Neural cell (in vitro differentiated cells): Measurements from ENCODE around the gene UBE2N. TPM values are rescaled to one million over a fixed set of nuclear protein-coding genes. Genes with fewer than 3 reads are reported as not detected.

Experiments used
- H2AFZ ChIP-seq: fragments of 200-600, 300-800 bp; sonication (generic), shearing (Covaris generic); 2 replicates; pipeline ENCODE4 v1.6.0; 2014; ENCODE audit warnings: low read depth, mild to moderate bottlenecking, antibody characterized with exemption, low read length, moderate library complexity
- H3F3A ChIP-seq: fragments of 200-600 bp; shearing (Covaris generic); 2 replicates; pipeline ENCODE4 v1.6.1; 2016; ENCODE audit warnings: mild to moderate bottlenecking, moderate library complexity, mixed read lengths, antibody characterized with exemption, low read length; ENCODE audit not compliant: insufficient read depth, poor library complexity, severe bottlenecking
- H3K27ac ChIP-seq: fragments of 200-600, 300-800 bp; sonication (generic), shearing (Covaris generic); 2 replicates; pipeline ENCODE4 v1.5.1; 2014; ENCODE audit warnings: mild to moderate bottlenecking, low read length, moderate library complexity
- H3K27me3 ChIP-seq: fragments of 300-800, 200-600 bp; sonication (generic), shearing (Covaris generic); 2 replicates; pipeline ENCODE4 v1.6.0; 2014; ENCODE audit warnings: mild to moderate bottlenecking, low read depth, low read length, moderate library complexity; ENCODE audit not compliant: insufficient read depth
- H3K36me3 ChIP-seq: fragments of 300-800, 200-600 bp; sonication (generic), shearing (Covaris generic); 2 replicates; pipeline ENCODE4 v1.5.1; 2014; ENCODE audit warnings: mild to moderate bottlenecking, antibody characterized with exemption, low read length, moderate library complexity; ENCODE audit not compliant: insufficient read depth
- H3K4me2 ChIP-seq: fragments of 300-800, 200-600 bp; sonication (generic), shearing (Covaris generic); 2 replicates; pipeline ENCODE4 v1.6.0; 2014; ENCODE audit warnings: mild to moderate bottlenecking, low read length
- H3K4me3 ChIP-seq: fragments of 300-800, 200-600 bp; sonication (generic), shearing (Covaris generic); 2 replicates; pipeline ENCODE4 v1.5.1; 2014; ENCODE audit warnings: mild to moderate bottlenecking, low read length, moderate library complexity
- H3K79me2 ChIP-seq: fragments of 200-600 bp; shearing (Covaris generic); replicated peaks from 2 replicates; pipeline ENCODE4 v1.6.0; 2014; ENCODE audit warnings: mild to moderate bottlenecking, low read length, moderate library complexity; ENCODE audit not compliant: insufficient read depth
- H3K9ac ChIP-seq: fragments of 300-800, 200-600 bp; sonication (generic), shearing (Covaris generic); 2 replicates; pipeline ENCODE4 v1.6.1; 2016; ENCODE audit warnings: mild to moderate bottlenecking, low read length, mixed read lengths
- H3K9me2 ChIP-seq: fragments of 200-600 bp; shearing (Covaris generic); 2 replicates; pipeline ENCODE4 v1.6.1; 2016; ENCODE audit warnings: mild to moderate bottlenecking, low read length, mixed read lengths; ENCODE audit not compliant: insufficient read depth
- H3K9me3 ChIP-seq: fragments of 200-600, 300-800 bp; sonication (generic), shearing (Covaris generic); 2 replicates; pipeline ENCODE4 v1.6.1; 2016; ENCODE audit warnings: mild to moderate bottlenecking, mixed run types, low read length, moderate library complexity, mixed read lengths
- H4K20me1 ChIP-seq: fragments of 200-600 bp; shearing (Covaris generic); 2 replicates; pipeline ENCODE4 v1.6.1; 2016; ENCODE audit warnings: mild to moderate bottlenecking, mixed run types; ENCODE audit not compliant: insufficient read depth
- EP300 ChIP-seq: fragments of 450-650 bp; conservative IDR thresholded peaks from 2 replicates; pipeline ENCODE4 v1.6.1; 2014; ENCODE audit warnings: antibody characterized with exemption, mild to moderate bottlenecking, moderate library complexity; ENCODE audit not compliant: poor library complexity, severe bottlenecking
- EZH2 ChIP-seq: fragments of 200-600, 300-800 bp; shearing (Covaris generic), sonication (generic); IDR thresholded peaks from 2 replicates; pipeline ENCODE4 v1.6.1; 2014; ENCODE audit warnings: antibody characterized with exemption, low read length, borderline replicate concordance, mild to moderate bottlenecking; ENCODE audit not compliant: insufficient read depth, poor library complexity, severe bottlenecking
- MXI1 ChIP-seq: fragments of 450-650 bp; conservative IDR thresholded peaks from 2 replicates; pipeline ENCODE4 v1.6.1; 2014; ENCODE audit warnings: antibody characterized with exemption, mild to moderate bottlenecking; ENCODE audit not compliant: poor library complexity, severe bottlenecking
- POLR2AphosphoS5 ChIP-seq: IDR thresholded peaks from 2 replicates; pipeline ENCODE4 v1.6.1; 2012
- RAD21 ChIP-seq: fragments of 450-650 bp; conservative IDR thresholded peaks from 2 replicates; pipeline ENCODE4 v1.6.1; 2014; ENCODE audit warnings: antibody characterized with exemption, mild to moderate bottlenecking, moderate library complexity
- SMC3 ChIP-seq: fragments of 450-650 bp; conservative IDR thresholded peaks from 2 replicates; pipeline ENCODE4 v1.6.1; 2014; ENCODE audit warnings: antibody characterized with exemption, mild to moderate bottlenecking, moderate library complexity; ENCODE audit not compliant: poor library complexity
- TAF1 ChIP-seq: IDR thresholded peaks from 2 replicates; pipeline ENCODE4 v1.6.1; 2012; ENCODE audit warnings: low read depth
- polyA plus RNA-seq: library from polyadenylated mRNA; depleted of rRNA; stranded (reverse); fragments of >200 nt; gene quantifications from 2 replicates; pipeline ENCODE4 v1.2.3, GENCODE V29; 2014
- TF ChIP-seq, protein P1 (sequence below): fragments of 450-650 bp; IDR thresholded peaks from 2 replicates; pipeline ENCODE4 v1.5.1; 2014; ENCODE audit warnings: antibody characterized with exemption, mild to moderate bottlenecking, moderate library complexity; ENCODE audit not compliant: poor library complexity, severe bottlenecking
- TF ChIP-seq, protein P2 (sequence below): IDR thresholded peaks from 2 replicates; pipeline ENCODE4 v1.6.1; 2012; ENCODE audit warnings: borderline replicate concordance

Gene UBE2N
- polyA plus RNA-seq, 1 donor from 2014 or later = 172 TPM

DNA sequence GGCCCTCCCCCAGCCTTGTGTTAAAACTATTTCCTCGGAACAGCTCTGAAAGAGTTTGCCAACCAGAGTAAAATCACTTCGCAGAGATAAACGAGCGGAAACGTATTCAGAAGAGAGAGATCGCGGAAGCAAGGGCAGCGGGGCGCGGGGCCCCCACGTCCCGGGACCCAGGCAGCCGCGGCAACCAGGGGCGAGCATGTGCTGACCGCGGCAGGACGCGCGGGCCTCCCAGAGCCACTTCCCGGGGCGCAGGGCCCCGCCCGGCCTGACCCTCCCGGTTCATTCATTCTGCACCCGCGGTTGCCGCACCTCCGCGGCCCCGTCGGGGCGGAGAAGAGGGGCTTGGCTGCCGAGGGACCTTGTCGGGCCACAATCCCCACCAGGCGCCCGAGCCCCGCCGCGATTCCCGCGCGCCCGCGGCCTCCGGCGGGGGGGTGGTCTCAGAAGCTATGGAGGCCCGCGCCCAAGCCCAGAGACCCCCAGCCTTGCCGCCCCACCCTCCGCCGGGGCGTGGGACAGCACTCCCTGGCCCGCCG lies 598 bp downstream of the UBE2N start:
- peak overlapping the region; percentile 91 for H3K4me3 ChIP-seq
- H3K9ac ChIP-seq = peak overlapping the region; percentile 97
- peaks cover 6% of the 10 kb centered on the region for H3F3A ChIP-seq
- H3K4me2 ChIP-seq = peak overlapping the region; percentile 92
- no peaks in the 10 kb centered on the region for H3K9me2 ChIP-seq
- H3K9me3 ChIP-seq = no peaks in the 10 kb centered on the region
- H3K36me3 ChIP-seq = no peaks in the 10 kb centered on the region
- H3K27ac ChIP-seq = peak overlapping the region; percentile 98
- H3K27me3 ChIP-seq = no peaks in the 10 kb centered on the region
- peaks cover 51% of the 10 kb centered on the region for H3K79me2 ChIP-seq
- H2AFZ ChIP-seq = peak overlapping the region; percentile 16
- H4K20me1 ChIP-seq = peaks cover 12% of the 10 kb centered on the region
- TF ChIP-seq EP300 (no peak), SMC3 (no peak), TAF1 (no peak), POLR2AphosphoS5 (no peak), MXI1 (no peak), EZH2 (no peak), RAD21 (no peak)
- TF ChIP-seq, protein P1, sequence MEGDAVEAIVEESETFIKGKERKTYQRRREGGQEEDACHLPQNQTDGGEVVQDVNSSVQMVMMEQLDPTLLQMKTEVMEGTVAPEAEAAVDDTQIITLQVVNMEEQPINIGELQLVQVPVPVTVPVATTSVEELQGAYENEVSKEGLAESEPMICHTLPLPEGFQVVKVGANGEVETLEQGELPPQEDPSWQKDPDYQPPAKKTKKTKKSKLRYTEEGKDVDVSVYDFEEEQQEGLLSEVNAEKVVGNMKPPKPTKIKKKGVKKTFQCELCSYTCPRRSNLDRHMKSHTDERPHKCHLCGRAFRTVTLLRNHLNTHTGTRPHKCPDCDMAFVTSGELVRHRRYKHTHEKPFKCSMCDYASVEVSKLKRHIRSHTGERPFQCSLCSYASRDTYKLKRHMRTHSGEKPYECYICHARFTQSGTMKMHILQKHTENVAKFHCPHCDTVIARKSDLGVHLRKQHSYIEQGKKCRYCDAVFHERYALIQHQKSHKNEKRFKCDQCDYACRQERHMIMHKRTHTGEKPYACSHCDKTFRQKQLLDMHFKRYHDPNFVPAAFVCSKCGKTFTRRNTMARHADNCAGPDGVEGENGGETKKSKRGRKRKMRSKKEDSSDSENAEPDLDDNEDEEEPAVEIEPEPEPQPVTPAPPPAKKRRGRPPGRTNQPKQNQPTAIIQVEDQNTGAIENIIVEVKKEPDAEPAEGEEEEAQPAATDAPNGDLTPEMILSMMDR = no peak
- TF ChIP-seq, protein P2, sequence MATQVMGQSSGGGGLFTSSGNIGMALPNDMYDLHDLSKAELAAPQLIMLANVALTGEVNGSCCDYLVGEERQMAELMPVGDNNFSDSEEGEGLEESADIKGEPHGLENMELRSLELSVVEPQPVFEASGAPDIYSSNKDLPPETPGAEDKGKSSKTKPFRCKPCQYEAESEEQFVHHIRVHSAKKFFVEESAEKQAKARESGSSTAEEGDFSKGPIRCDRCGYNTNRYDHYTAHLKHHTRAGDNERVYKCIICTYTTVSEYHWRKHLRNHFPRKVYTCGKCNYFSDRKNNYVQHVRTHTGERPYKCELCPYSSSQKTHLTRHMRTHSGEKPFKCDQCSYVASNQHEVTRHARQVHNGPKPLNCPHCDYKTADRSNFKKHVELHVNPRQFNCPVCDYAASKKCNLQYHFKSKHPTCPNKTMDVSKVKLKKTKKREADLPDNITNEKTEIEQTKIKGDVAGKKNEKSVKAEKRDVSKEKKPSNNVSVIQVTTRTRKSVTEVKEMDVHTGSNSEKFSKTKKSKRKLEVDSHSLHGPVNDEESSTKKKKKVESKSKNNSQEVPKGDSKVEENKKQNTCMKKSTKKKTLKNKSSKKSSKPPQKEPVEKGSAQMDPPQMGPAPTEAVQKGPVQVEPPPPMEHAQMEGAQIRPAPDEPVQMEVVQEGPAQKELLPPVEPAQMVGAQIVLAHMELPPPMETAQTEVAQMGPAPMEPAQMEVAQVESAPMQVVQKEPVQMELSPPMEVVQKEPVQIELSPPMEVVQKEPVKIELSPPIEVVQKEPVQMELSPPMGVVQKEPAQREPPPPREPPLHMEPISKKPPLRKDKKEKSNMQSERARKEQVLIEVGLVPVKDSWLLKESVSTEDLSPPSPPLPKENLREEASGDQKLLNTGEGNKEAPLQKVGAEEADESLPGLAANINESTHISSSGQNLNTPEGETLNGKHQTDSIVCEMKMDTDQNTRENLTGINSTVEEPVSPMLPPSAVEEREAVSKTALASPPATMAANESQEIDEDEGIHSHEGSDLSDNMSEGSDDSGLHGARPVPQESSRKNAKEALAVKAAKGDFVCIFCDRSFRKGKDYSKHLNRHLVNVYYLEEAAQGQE = no peak

DNA sequence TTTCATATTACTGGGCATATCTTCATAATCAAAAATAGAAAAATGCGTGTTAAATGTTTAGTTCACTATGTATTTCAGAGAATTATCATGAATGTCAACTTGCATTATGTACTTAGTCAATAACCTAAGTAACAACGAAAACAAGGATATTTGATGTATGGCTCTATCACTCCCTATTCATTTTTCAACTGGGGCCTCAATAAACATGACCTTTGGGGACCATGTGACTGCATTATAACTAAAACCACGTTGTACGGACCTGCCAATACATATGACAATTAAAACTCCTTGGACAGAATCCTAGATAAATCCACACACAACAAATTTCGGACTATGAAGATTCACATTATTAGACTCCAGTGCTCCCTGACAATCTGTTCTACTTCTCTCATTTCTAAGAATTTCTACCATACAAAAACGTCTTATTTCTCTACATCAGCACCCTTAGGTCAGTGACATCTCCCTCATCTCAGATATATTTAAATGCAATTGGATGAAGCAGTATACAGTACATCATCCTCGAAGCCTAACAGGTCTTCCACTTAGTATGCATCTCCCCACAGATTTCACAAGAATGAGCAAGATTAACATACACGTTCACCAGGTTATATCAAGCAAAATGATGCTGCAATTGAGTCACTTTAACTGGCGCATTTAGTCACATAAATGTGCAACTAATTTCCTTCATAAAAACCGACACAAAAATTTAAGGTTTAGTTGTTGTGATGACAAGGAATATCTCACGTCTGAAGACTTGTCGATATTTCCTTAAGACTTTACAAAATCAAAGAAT lies 1.5 kb downstream of the UBE2N start:
- H4K20me1 ChIP-seq = peaks cover 12% of the 10 kb centered on the region
- H3K4me3 ChIP-seq = peak overlapping the region; percentile 91
- no peak overlapping the region for H2AFZ ChIP-seq
- H3K79me2 ChIP-seq = peaks cover 60% of the 10 kb centered on the region
- H3F3A ChIP-seq = peaks cover 6% of the 10 kb centered on the region
- no peaks in the 10 kb centered on the region for H3K9me2 ChIP-seq
- peak overlapping the region; percentile 98 for H3K27ac ChIP-seq
- no peaks in the 10 kb centered on the region for H3K27me3 ChIP-seq
- no peaks in the 10 kb centered on the region for H3K9me3 ChIP-seq
- peak overlapping the region; percentile 92 for H3K4me2 ChIP-seq
- TF ChIP-seq, protein P2 = no peak
- TF ChIP-seq POLR2AphosphoS5 = no peak
- TF ChIP-seq, protein P1 = no peak
- no peak for TF ChIP-seq EP300
- TF ChIP-seq MXI1 = no peak
- TF ChIP-seq SMC3 = no peak
- no peak for TF ChIP-seq RAD21
- TF ChIP-seq TAF1 = no peak
- TF ChIP-seq EZH2 = no peak
- H3K9ac ChIP-seq = peak overlapping the region; percentile 97
- H3K36me3 ChIP-seq = no peaks in the 10 kb centered on the region
